GM23338 (cell line): ENCODE measurements around the gene OR8G1. TPM values are rescaled to one million over a fixed set of nuclear protein-coding genes. Genes with fewer than 3 reads are reported as not detected.

Experiments used
- ATAC-seq: fragments of 200-7000 bp; cut with Tn5 transposase; 3 replicates; pipeline ENCODE4 v1.9.1; 2020
- DNase-seq: peaks from one replicate; pipeline ENCODE4 v3.0.0-alpha.2; 2015; ENCODE audit warnings: low spot score
- H2AFZ ChIP-seq: fragments of 200-600 bp; sonication (generic); 2 replicates; pipeline ENCODE4 v1.8.0; 2016; ENCODE audit warnings: antibody characterized with exemption, mild to moderate bottlenecking, moderate library complexity
- H3F3A ChIP-seq: fragments of 200-600 bp; sonication (generic); replicated peaks from 2 replicates; pipeline ENCODE4 v1.8.0; 2017; ENCODE audit warnings: antibody characterized with exemption, mixed run types, low read depth
- H3K27ac ChIP-seq: fragments of 200-600 bp; sonication (generic); 2 replicates; pipeline ENCODE4 v1.6.1; 2016; ENCODE audit warnings: low read depth
- H3K27me3 ChIP-seq: fragments of 200-600 bp; sonication (generic); 2 replicates; pipeline ENCODE4 v1.8.0; 2016; ENCODE audit warnings: mild to moderate bottlenecking, mixed run types, moderate library complexity; ENCODE audit not compliant: insufficient read depth
- H3K36me3 ChIP-seq: fragments of 200-600 bp; sonication (generic); 2 replicates; pipeline ENCODE4 v1.8.0; 2016; ENCODE audit warnings: mild to moderate bottlenecking; ENCODE audit not compliant: insufficient read depth
- H3K4me1 ChIP-seq: fragments of 200-600 bp; sonication (generic); 2 replicates; pipeline ENCODE4 v1.8.0; 2016; ENCODE audit warnings: mild to moderate bottlenecking, moderate library complexity; ENCODE audit not compliant: insufficient read depth
- H3K4me2 ChIP-seq: fragments of 200-600 bp; sonication (generic); 2 replicates; pipeline ENCODE4 v1.7.1; 2017; ENCODE audit warnings: mixed run types
- H3K4me3 ChIP-seq: fragments of 200-600 bp; sonication (generic); 2 replicates; pipeline ENCODE4 v1.6.1; 2016; ENCODE audit warnings: mixed run types
- H3K79me2 ChIP-seq: fragments of 200-600 bp; sonication (generic); replicated peaks from 2 replicates; pipeline ENCODE4 v1.8.0; 2017; ENCODE audit warnings: mild to moderate bottlenecking; ENCODE audit not compliant: insufficient read depth
- H3K9me2 ChIP-seq: fragments of 200-600 bp; sonication (generic); 2 replicates; pipeline ENCODE4 v1.8.0; 2017; ENCODE audit not compliant: insufficient read depth
- H4K20me1 ChIP-seq: fragments of 200-600 bp; sonication (generic); replicated peaks from 2 replicates; pipeline ENCODE4 v1.8.0; 2017; ENCODE audit warnings: mild to moderate bottlenecking; ENCODE audit not compliant: insufficient read depth
- H3K27ac Mint-ChIP-seq: 2 replicates; pipeline ENCODE4 v1.8.0; 2020; ENCODE audit warnings: inconsistent platforms, mild to moderate bottlenecking, moderate library complexity, mixed read lengths
- H3K27me3 Mint-ChIP-seq: 3 replicates; pipeline ENCODE4 v1.8.0; 2022; ENCODE audit warnings: low read depth, mild to moderate bottlenecking, moderate library complexity, mixed read lengths, inconsistent platforms; ENCODE audit not compliant: insufficient read depth, poor library complexity
- H3K36me3 Mint-ChIP-seq: 3 replicates; pipeline ENCODE4 v1.8.0; 2021; ENCODE audit warnings: low read depth, mild to moderate bottlenecking, inconsistent platforms, moderate library complexity, mixed read lengths
- H3K4me1 Mint-ChIP-seq: 3 replicates; pipeline ENCODE4 v1.8.0; 2020; ENCODE audit warnings: mild to moderate bottlenecking, inconsistent platforms, mixed read lengths
- H3K4me3 Mint-ChIP-seq: 3 replicates; pipeline ENCODE4 v1.8.0; 2021; ENCODE audit warnings: moderate library complexity, mild to moderate bottlenecking, inconsistent platforms, mixed read lengths
- H3K9me3 Mint-ChIP-seq: 3 replicates; pipeline ENCODE4 v1.8.0; 2020; ENCODE audit warnings: moderate library complexity, mild to moderate bottlenecking, inconsistent platforms, mixed read lengths
- CREB1 ChIP-seq: fragments of 250-450 bp; sonication (Bioruptor Pico); IDR thresholded peaks from 2 replicates; pipeline ENCODE4 v1.5.0; 2020; ENCODE audit warnings: low read depth, mild to moderate bottlenecking, moderate library complexity
- CTCF ChIP-seq, 2 experiments: fragments of 200-600 bp in 1 of 2; sonication (generic) in 1 of 2; conservative IDR thresholded peaks; 2 replicates each; pipeline versions ENCODE4 v1.5.1 to v1.6.1; 2016 to 2017; ENCODE audit warnings: antibody characterized with exemption in 2 of 2, low read depth in 2 of 2, mild to moderate bottlenecking in 2 of 2, moderate library complexity in 1 of 2
- ETS1 ChIP-seq: IDR thresholded peaks from 2 replicates; pipeline ENCODE4 v1.6.1; 2016; ENCODE audit warnings: antibody characterized with exemption
- EZH2phosphoT487 ChIP-seq: fragments of 200-600 bp; sonication (generic); IDR thresholded peaks from one replicate; pipeline ENCODE4 v1.8.1; 2018; ENCODE audit warnings: antibody characterized with exemption; ENCODE audit not compliant: unreplicated experiment
- JUNB ChIP-seq: IDR thresholded peaks from one replicate; pipeline ENCODE4 v1.6.1; 2016; ENCODE audit warnings: antibody characterized with exemption; ENCODE audit not compliant: unreplicated experiment
- NANOG ChIP-seq: IDR thresholded peaks from 2 replicates; pipeline ENCODE4 v1.6.1; 2016; ENCODE audit warnings: antibody characterized with exemption, borderline replicate concordance
- POLR2AphosphoS5 ChIP-seq: IDR thresholded peaks from 2 replicates; pipeline ENCODE4 v1.6.1; 2016; ENCODE audit warnings: antibody characterized with exemption, low read depth
- REST ChIP-seq: IDR thresholded peaks from one replicate; pipeline ENCODE4 v1.6.1; 2018; ENCODE audit warnings: antibody characterized with exemption; ENCODE audit not compliant: unreplicated experiment
- STAT1 ChIP-seq: IDR thresholded peaks from one replicate; pipeline ENCODE4 v1.6.1; 2016; ENCODE audit warnings: antibody characterized with exemption; ENCODE audit not compliant: unreplicated experiment
- ZNF331 ChIP-seq: fragments of 250-450 bp; sonication (Bioruptor Pico); IDR thresholded peaks from 2 replicates; pipeline ENCODE4 v1.5.0; 2020; ENCODE audit warnings: low read depth, mild to moderate bottlenecking, moderate library complexity
- ZNF462 ChIP-seq: fragments of 250-450 bp; sonication (Bioruptor Pico); IDR thresholded peaks from 2 replicates; pipeline ENCODE4 v1.5.0; 2020; ENCODE audit warnings: mild to moderate bottlenecking, moderate library complexity
- polyA plus RNA-seq: library from polyadenylated mRNA; unstranded; fragments of >200 nt; fragmentation: Nextera tagmentation; extraction: Ambion mirVana; gene quantifications from 2 replicates; pipeline ENCODE4 v1.2.1, GENCODE V29; 2016
- total RNA-seq: library from RNA; depleted of rRNA; stranded (reverse); fragments of >200 nt; shearing (Covaris generic); gene quantifications from 2 replicates; pipeline ENCODE4 v1.2.3, GENCODE V29; 2014

The OR8G1 gene
- total and polyA plus RNA-seq, 2 experiments from 2014 or later = not detected

GRCh38 chr11:124233376-124233775 lies 7.5 kb upstream of the OR8G1 start:
- no peak overlapping the region for H3K4me3 Mint-ChIP-seq
- TF ChIP-seq REST = no peak
- TF ChIP-seq ZNF331 (CRISPR knock-in tag) = no peak
- TF ChIP-seq CTCF (conservative IDR thresholded peaks at IDR 0.05; ENCODE audit: low read depth in 2 of 2) = no peak
- TF ChIP-seq ETS1 = no peak
- TF ChIP-seq NANOG = no peak
- TF ChIP-seq CREB1 (CRISPR knock-in tag) = no peak
- TF ChIP-seq ZNF462 (CRISPR knock-in tag) = no peak
- no peak for TF ChIP-seq JUNB
- TF ChIP-seq EZH2phosphoT487 = no peak
- no peak for TF ChIP-seq STAT1
- TF ChIP-seq POLR2AphosphoS5 = no peak
- H3K9me3 Mint-ChIP-seq = no peaks in the 10 kb centered on the region
- Histone ChIP-seq H3K27me3 (no peaks in the 10 kb centered on the region), H3K4me3 (no peak overlapping the region), H3K4me2 (no peak overlapping the region), H3K4me1 (no peaks in the 10 kb centered on the region), H3F3A (no peaks in the 10 kb centered on the region), H3K79me2 (no peaks in the 10 kb centered on the region), H3K9me2 (no peaks in the 10 kb centered on the region; the same call in 1 of the 2 replicates), H3K36me3 (no peaks in the 10 kb centered on the region), H4K20me1 (no peaks in the 10 kb centered on the region), H3K27ac (no peak overlapping the region), H2AFZ (no peak overlapping the region)
- DNase-seq (no peak), ATAC-seq (no peak)
- no peaks in the 10 kb centered on the region for H3K4me1 Mint-ChIP-seq
- no peaks in the 10 kb centered on the region for H3K27me3 Mint-ChIP-seq
- H3K27ac Mint-ChIP-seq = no peak overlapping the region
- H3K36me3 Mint-ChIP-seq = no peaks in the 10 kb centered on the region
